NCI-H1694 treated with DMSO at 0.1 percent for 48 hours (cell line): ENCODE data around the gene AOC1.
"Not testable (repeated sequence)": the region's sequence is repeated elsewhere in the genome, so short reads cannot be mapped to it uniquely, and the experiment has no call there.

ENCODE experiments used
- DNase-seq: peaks from one replicate; lab custom pipeline; 2025; lab: John Stamatoyannopoulos, UW

Gene AOC1

DNA sequence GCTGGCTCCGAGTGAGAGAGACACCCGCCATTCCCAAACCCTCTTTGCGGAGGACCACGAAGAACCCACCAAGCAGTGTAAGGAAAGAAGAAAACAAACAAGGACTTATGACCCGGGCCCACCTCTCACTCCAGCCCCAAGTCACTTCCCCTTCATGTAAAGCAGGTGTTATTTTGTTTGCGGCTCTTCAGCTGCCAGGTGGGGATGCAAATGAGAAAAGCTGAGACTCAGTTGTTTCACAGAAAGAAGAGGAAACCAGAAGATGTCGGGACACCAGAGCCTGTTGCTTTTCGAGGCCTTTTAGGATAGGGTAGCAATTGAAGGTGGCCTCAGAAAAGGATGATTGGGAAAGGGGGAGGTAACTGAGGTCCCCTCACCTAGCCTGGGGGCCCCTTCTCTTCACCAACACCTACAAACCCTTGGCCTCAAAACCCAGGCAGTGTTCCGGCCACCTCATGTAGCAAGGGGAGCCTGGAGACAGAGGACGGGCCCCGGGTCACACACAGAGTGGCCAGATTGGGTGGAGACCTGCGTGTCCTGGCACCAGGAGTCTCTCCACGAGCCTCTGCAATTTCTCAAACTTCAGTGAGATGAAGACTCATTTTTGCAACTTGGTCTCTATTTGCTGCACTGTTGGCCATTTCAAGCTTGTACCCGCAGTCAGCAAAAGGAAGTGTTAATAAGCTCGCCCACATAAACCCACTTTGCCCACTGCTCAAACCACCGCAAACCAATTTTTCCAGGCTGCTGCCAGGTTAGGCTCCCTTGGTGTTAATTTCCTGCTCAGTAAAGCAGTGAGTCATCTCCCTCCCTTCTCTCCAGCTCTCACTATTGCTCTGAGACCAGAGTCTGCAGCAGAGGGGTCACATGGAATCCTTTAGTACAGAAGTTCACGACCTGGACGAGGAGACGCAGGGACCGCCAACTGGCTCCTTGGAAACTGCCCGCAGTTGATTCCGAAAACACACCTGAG is 45.5 kb downstream of the AOC1 start:
- no peak for DNase-seq

GRCh38 chr7:150898475-150899011 is 46.2 kb downstream of the AOC1 start:
- DNase-seq, result peak; percentile 68

GRCh38 chr7:150900675-150901074 is 48.4 kb downstream of the AOC1 start:
- DNase-seq, result no peak

- DNase-seq, result peak; percentile 99
Observed at GRCh38 chr7:150901160-150902035, 49.1 kb downstream of the AOC1 start.

DNA sequence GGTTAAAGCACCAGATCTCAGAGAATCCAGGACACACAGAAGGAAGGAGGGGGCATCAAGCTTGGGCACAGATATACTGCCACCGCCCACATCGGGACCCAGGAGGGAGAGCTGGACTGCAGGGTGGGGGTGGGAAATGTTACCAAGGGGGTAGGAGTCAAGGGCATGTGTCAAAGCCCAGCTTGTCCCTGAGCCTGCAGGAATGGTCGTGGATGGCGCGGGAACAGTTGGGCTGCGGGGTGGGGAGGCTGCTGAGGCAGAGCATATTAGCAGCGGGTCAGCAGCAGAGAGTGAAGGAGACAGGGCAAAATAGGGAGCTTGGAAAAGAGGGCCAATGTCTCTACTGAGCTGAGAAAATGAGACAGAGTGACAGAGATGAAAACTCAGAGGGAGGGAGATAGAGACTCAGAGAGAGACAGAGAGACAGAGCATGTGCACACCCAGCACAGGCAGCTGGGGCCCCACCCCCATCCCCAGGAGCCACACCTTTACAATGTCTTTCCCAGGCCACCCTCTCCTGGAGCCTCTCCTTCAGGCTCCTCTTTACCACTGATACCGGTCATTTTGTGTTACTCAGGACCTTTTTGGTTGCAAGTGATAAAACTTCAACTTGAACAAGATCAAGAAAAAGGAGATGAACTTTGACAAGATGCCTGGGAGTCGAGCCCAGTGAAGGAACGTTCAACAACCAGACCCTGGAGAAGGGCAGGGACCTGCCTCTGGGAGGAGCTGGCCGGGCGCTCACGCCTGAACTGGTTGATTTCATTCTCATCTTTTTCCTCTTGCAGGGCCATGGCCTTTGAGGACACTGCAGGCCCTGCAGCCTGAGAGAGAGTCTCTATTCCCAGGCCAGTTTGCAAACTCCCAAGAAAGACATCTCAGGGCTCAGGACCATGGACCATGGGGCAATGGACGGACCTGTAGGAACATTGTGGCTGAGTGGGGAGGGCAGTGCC is 50.0 kb downstream of the AOC1 start:
- peak; percentile 67 for DNase-seq

GRCh38 chr7:150903606-150904005 is 51.3 kb downstream of the AOC1 start:
- peak; percentile 76 for DNase-seq

- DNase-seq, result no peak
Observed at GRCh38 chr7:150904011-150904909, 51.9 kb downstream of the AOC1 start.

GRCh38 chr7:150908173-150908572 is 55.9 kb downstream of the AOC1 start:
- DNase-seq, result no peak

- no peak for DNase-seq
Observed at GRCh38 chr7:150909200-150909995, 57.1 kb downstream of the AOC1 start.

GRCh38 chr7:150910305-150910995 is 58.1 kb downstream of the AOC1 start:
- not testable (repeated sequence) for DNase-seq

DNA sequence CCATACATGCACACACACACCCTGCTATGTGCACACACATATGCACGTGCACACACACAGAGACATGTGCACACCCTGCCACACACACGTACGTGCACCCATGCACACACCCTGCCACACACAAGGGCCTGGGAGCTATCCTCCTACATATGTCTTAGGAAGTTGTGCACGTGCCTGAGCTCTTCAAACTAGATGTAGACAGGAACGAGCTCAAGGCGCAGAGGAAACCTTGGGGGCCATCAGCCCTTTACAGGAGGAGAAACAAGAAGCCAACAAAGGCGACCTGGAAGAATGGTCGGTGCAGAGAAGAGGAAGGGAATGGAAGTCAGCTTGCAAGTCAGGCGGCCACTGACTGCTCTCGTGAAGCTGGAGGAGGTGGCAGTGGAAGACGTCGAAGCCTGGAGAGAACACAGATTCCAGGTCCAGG is 58.7 kb downstream of the AOC1 start:
- no peak for DNase-seq
